Activated naive CD8-positive, alpha-beta T cell treated with anti-CD3 and anti-CD28 coated beads, Interleukin-2, amount 10 ng/mL, durations not matched to agents 7 days and 5 days (primary cell): Measurements from ENCODE around the gene DMKN. TPM values are rescaled to one million over a fixed set of nuclear protein-coding genes. Genes with fewer than 3 reads are reported as not detected.

Experiments
- ATAC-seq: fragments of 150-1000 bp; cut with Tn5 transposase; one replicate; pipeline ENCODE4 v1.10.0; 2021; ENCODE audit warnings: low read depth, moderate library complexity
- POLR2A ChIA-PET: fragments of 350-600 bp; sonication (Branson Sonifier 250); formaldehyde crosslinking; loops from one replicate; lab custom pipeline; 2021; ENCODE audit warnings: antibody characterized with exemption; lab: Charles Lee
- DNase-seq: peaks from one replicate; pipeline ENCODE4 v3.0.0; 2021
- H3K27ac Mint-ChIP-seq: one replicate; pipeline ENCODE4 v1.8.0; 2022; ENCODE audit warnings: mild to moderate bottlenecking, mixed read lengths
- H3K27me3 Mint-ChIP-seq: one replicate; pipeline ENCODE4 v1.8.0; 2022; ENCODE audit warnings: mild to moderate bottlenecking, moderate library complexity, mixed read lengths
- H3K36me3 Mint-ChIP-seq: one replicate; pipeline ENCODE4 v1.8.0; 2021; ENCODE audit warnings: mild to moderate bottlenecking, mixed read lengths
- H3K4me1 Mint-ChIP-seq: one replicate; pipeline ENCODE4 v1.8.0; 2021; ENCODE audit warnings: mixed read lengths
- H3K4me3 Mint-ChIP-seq: one replicate; pipeline ENCODE4 v1.8.0; 2022; ENCODE audit warnings: mild to moderate bottlenecking, moderate library complexity, mixed read lengths
- H3K9me3 Mint-ChIP-seq: one replicate; pipeline ENCODE4 v1.8.0; 2021; ENCODE audit warnings: mixed read lengths
- total RNA-seq, 2 experiments: library from RNA; stranded (reverse); gene quantifications; one replicate each; pipeline ENCODE4 v1.2.3, GENCODE V29; 2021

DMKN gene, protein sequence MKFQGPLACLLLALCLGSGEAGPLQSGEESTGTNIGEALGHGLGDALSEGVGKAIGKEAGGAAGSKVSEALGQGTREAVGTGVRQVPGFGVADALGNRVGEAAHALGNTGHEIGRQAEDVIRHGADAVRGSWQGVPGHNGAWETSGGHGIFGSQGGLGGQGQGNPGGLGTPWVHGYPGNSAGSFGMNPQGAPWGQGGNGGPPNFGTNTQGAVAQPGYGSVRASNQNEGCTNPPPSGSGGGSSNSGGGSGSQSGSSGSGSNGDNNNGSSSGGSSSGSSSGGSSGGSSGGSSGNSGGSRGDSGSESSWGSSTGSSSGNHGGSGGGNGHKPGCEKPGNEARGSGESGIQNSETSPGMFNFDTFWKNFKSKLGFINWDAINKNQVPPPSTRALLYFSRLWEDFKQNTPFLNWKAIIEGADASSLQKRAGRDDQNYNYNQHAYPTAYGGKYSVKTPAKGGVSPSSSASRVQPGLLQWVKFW
- total RNA-seq, result 1 to 10 TPM; 2.5 to 3.5 TPM

DNA sequence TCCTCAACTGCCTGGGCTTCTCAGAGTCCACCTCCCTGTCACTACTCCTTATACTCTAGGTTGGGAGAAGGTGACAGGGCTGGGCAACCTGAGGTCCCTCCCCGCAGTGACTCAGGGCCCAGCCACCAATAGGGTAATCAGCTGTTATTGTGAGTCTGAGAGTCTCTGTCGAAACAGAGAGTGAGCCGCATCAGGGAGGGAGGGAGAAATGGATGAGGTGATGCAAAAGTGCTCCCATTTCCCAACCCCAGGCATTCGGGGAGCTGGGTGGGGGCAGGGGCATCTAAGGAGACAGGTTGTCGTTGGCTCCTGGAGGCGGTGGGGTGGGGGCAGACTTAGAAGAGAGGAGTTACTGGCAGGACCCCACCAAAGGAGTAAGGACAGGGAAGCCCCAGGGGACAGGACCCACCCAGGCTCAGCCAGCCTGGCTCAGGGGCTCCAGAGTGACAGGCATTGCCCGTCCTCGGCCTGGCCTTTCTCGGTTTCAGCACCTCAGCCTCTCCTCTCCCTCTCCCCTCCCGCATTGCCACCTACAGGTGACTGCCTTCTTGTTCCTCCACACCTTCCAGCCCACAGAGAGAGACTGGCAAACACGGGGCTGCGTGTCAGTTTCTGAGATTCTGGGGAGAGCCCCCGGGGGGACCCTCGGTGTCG is at the start of gene DMKN:
DMKN (minus strand) TSS at position 22 of the 654 bp plus-strand sequence. CDS start 174 bp downstream, outside the sequence.
- peaks cover 7% of the 10 kb centered on the region for H3K4me1 Mint-ChIP-seq
- H3K27me3 Mint-ChIP-seq, result peaks cover 32% of the 10 kb centered on the region
- H3K36me3 Mint-ChIP-seq, result no peaks in the 10 kb centered on the region
- H3K4me3 Mint-ChIP-seq, result no peak within 1 kb of the TSS
- DNase-seq (no peak), ATAC-seq (peak; percentile 7)
- H3K27ac Mint-ChIP-seq, result no peak within 1 kb of the TSS
- no peaks in the 10 kb centered on the region for H3K9me3 Mint-ChIP-seq
- POLR2A ChIA-PET, result no interaction called here

DNA sequence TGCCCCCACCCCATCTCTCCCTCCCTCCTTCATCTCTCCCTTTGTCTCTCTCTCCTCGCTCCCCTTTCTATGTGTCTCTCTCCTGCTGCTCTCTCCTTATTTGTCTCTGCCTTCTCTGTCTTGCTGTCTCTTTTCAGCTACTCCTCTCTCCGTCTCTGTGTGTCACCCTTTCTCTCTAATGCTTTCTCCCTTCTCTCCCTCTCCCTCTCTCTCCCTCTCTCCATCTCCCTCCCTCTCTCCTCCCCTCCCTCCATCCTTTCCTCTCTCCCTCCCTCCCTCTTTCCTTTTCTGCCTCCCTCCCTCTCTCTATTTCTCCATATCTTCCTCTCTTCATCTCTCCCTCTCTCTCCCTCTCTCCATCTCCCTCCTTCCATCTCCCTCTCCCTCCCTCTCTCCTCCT is 49.3 kb upstream of the DMKN start:
- H3K36me3 Mint-ChIP-seq, result no peaks in the 10 kb centered on the region
- no peak overlapping the region for H3K4me3 Mint-ChIP-seq
- H3K4me1 Mint-ChIP-seq, result peaks cover 3% of the 10 kb centered on the region
- H3K9me3 Mint-ChIP-seq, result no peaks in the 10 kb centered on the region
- ATAC-seq, result no peak
- POLR2A ChIA-PET, result no interaction called here
- DNase-seq, result no peak
- H3K27me3 Mint-ChIP-seq, result peaks cover 29% of the 10 kb centered on the region
- no peak overlapping the region for H3K27ac Mint-ChIP-seq

GRCh38 chr19:35562336-35562735 is 48.9 kb upstream of the DMKN start:
- Mint-ChIP-seq H3K4me1 (peaks cover 4% of the 10 kb centered on the region), H3K27me3 (peaks cover 30% of the 10 kb centered on the region), H3K36me3 (no peaks in the 10 kb centered on the region), H3K27ac (peak overlapping the region; percentile 24), H3K9me3 (no peaks in the 10 kb centered on the region), H3K4me3 (no peak overlapping the region)
- POLR2A ChIA-PET, result no interaction called here
- no peak for DNase-seq
- no peak for ATAC-seq

- Mint-ChIP-seq H3K4me1 (peaks cover 6% of the 10 kb centered on the region), H3K27ac (no peak overlapping the region), H3K4me3 (no peak overlapping the region), H3K9me3 (no peaks in the 10 kb centered on the region), H3K36me3 (no peaks in the 10 kb centered on the region), H3K27me3 (peaks cover 32% of the 10 kb centered on the region)
- POLR2A ChIA-PET, result no interaction called here
- ATAC-seq (no peak), DNase-seq (no peak)
Observed at GRCh38 chr19:35561436-35561835, 48.0 kb upstream of the DMKN start.

DNA sequence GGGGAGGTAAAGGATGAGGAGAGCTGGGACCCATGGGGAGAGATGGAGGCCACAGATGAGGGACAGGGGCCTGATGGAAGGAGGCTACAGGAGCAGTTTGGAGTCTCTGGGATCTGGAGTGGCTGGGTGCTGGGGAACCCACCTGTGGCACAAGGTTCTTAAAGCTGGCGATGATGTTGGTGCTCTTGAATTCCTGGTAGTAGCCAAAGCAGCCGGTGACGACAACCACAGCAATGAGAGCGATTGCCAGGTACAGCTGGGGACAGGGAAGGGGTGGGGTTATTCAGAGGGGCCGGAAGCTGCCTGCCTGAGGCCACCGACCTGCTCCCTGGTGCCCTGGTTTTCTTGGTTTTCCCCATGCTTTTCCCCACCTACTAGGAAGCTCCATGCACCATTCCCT is 47.2 kb upstream of the DMKN start:
- Mint-ChIP-seq H3K4me3 (no peak overlapping the region), H3K9me3 (no peaks in the 10 kb centered on the region), H3K27me3 (peaks cover 36% of the 10 kb centered on the region), H3K4me1 (peaks cover 6% of the 10 kb centered on the region), H3K36me3 (no peaks in the 10 kb centered on the region), H3K27ac (no peak overlapping the region)
- no peak for DNase-seq
- POLR2A ChIA-PET, result no interaction called here
- ATAC-seq, result no peak

GRCh38 chr19:35560271-35560670 is 46.8 kb upstream of the DMKN start:
- Mint-ChIP-seq H3K27me3 (peaks cover 36% of the 10 kb centered on the region), H3K9me3 (no peaks in the 10 kb centered on the region)

DNA sequence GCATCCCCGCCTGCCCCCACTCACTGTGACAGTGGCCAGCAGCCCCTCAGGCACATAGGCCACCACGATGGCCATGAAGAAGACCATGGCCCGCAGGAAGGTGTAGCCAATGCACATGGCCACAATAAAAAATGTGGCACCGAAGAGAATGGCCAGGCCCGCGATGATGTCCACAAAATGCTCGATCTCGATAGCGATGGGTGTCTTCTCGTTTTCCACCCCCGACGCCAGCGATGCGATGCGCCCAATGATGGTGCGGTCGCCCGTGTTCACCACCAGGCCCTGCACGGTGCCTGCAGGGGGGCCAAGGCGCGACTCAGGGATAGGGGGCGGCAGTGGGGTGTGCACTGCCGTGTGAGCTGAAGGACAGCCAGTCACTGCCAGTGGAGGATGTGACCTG is 46.3 kb upstream of the DMKN start:
- ATAC-seq, result no peak
- no peak overlapping the region for H3K4me3 Mint-ChIP-seq
- no peaks in the 10 kb centered on the region for H3K9me3 Mint-ChIP-seq
- H3K4me1 Mint-ChIP-seq, result peaks cover 6% of the 10 kb centered on the region
- peaks cover 36% of the 10 kb centered on the region for H3K27me3 Mint-ChIP-seq
- no peaks in the 10 kb centered on the region for H3K36me3 Mint-ChIP-seq
- H3K27ac Mint-ChIP-seq, result no peak overlapping the region
- DNase-seq, result no peak
- POLR2A ChIA-PET, result interaction anchor here (0.5 kb wide), 1 partner anchor 258 kb away, joined by 3 read pairs; no protein-coding TSS in a partner anchor

More at GRCh38 chr19:35560271-35560670, 46.8 kb upstream of the DMKN start:
- H3K4me3 Mint-ChIP-seq, result no peak overlapping the region
- no peaks in the 10 kb centered on the region for H3K36me3 Mint-ChIP-seq
- POLR2A ChIA-PET, result no interaction called here
- peaks cover 6% of the 10 kb centered on the region for H3K4me1 Mint-ChIP-seq
- DNase-seq, result no peak
- no peak overlapping the region for H3K27ac Mint-ChIP-seq
- no peak for ATAC-seq

DNA sequence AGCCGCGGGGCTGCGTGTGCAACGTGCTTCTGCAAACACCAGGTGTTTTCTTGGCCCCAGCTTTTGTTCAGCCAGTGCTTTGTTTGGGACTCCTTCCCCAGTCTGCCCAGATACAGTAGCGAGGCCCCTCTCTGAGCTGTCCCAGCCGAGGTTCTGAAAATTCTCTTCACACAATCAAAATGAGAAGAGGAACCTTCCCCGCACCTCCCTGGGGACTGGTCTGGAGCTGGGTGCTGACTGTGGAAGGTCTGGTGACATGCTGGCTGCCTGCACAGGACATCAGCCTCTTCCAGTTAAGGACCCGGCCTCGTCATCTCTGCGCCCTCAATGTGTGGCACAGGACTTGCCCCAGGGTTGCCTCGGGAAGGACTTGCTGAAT is 45.8 kb upstream of the DMKN start:
- DNase-seq (no peak), ATAC-seq (no peak)
- Mint-ChIP-seq H3K4me1 (peaks cover 6% of the 10 kb centered on the region), H3K27ac (no peak overlapping the region), H3K4me3 (no peak overlapping the region), H3K9me3 (no peaks in the 10 kb centered on the region), H3K27me3 (peaks cover 36% of the 10 kb centered on the region), H3K36me3 (no peaks in the 10 kb centered on the region)
- POLR2A ChIA-PET, result interaction anchor here (0.5 kb wide), 1 partner anchor 259 kb away, joined by 3 read pairs; no protein-coding TSS in a partner anchor

- Mint-ChIP-seq H3K27ac (no peak overlapping the region), H3K4me1 (peaks cover 6% of the 10 kb centered on the region), H3K4me3 (no peak overlapping the region), H3K27me3 (peaks cover 36% of the 10 kb centered on the region), H3K36me3 (no peaks in the 10 kb centered on the region), H3K9me3 (no peaks in the 10 kb centered on the region)
- POLR2A ChIA-PET, result interaction anchor here (1.2 kb wide), 1 partner anchor 25 kb away, joined by 3 read pairs; no protein-coding TSS in a partner anchor
- ATAC-seq (no peak), DNase-seq (no peak)
Observed at GRCh38 chr19:35558400-35559280, 45.2 kb upstream of the DMKN start.

DNA sequence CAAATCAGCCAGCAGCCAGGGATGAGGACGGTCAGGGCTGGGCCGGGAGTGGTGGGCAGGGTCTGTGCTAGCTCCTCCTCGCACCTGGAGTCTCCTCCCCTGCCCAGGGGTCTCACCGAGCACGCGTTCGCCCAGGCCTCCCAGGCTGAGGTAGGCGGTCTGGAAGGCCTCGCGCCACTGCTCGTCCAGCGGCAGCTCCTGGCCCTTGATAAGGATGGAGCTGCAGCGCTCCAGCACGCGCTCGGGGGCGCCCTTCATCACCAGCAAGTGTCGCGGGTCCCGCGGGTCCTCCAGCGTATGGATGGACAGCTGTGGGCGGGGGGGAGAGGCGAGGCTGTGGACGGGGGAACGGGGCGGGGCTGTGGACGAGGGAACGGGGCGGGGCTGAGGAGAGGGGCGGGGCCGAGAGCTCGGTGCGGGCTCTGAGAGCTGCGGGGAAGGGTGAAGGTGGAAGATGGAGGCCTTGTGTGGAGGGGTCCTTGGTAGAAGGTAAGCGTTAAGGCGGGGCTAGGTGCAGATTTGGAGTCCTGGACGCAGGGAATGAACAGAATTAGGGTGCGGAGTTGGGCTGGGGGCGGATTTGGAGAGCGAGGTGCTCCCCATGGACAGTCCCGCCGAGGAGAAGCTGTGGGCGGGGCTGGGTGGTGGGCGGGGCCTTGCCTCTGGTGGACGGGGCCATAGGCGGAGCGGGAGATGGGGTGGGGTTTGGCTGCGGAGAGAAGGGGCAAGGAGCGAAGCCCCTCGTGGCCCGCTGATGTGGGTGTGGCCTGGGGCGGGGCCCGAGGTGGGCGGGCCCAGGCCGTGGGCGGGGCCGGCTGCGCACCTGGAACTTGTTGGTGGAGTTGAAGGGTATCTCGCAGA is 44.3 kb upstream of the DMKN start:
- H3K9me3 Mint-ChIP-seq, result no peaks in the 10 kb centered on the region
- H3K27me3 Mint-ChIP-seq, result peaks cover 36% of the 10 kb centered on the region
- no peak overlapping the region for H3K27ac Mint-ChIP-seq
- peak; percentile 59 for ATAC-seq
- peak; percentile 70 for DNase-seq
- POLR2A ChIA-PET, result interaction anchor here (1.2 kb wide), 1 partner anchor 24 kb away, joined by 3 read pairs; no protein-coding TSS in a partner anchor
- H3K4me1 Mint-ChIP-seq, result peaks cover 6% of the 10 kb centered on the region
- H3K4me3 Mint-ChIP-seq, result peak overlapping the region; percentile 84
- H3K36me3 Mint-ChIP-seq, result no peaks in the 10 kb centered on the region

- POLR2A ChIA-PET, result interaction anchor here (1.2 kb wide), 1 partner anchor 23 kb away, joined by 3 read pairs; no protein-coding TSS in a partner anchor
- H3K4me1 Mint-ChIP-seq, result peaks cover 6% of the 10 kb centered on the region
Observed at GRCh38 chr19:35556846-35557538, 43.5 kb upstream of the DMKN start.

More at GRCh38 chr19:35556846-35557538, 43.5 kb upstream of the DMKN start:
- Mint-ChIP-seq H3K27ac (no peak overlapping the region), H3K9me3 (no peaks in the 10 kb centered on the region), H3K4me3 (no peak overlapping the region), H3K27me3 (peaks cover 33% of the 10 kb centered on the region), H3K36me3 (no peaks in the 10 kb centered on the region)
- ATAC-seq (no peak), DNase-seq (peak; percentile 12)
